ENCODE measurements around the gene SEMA3G.

The SEMA3G gene

GRCh38 chr3:52447512-52448355, 2.8 kb upstream of the SEMA3G start:
- no peaks in the 10 kb centered on the region for H3K27me3 ChIP-seq
- H3K4me3 ChIP-seq (ENCODE audit: low read depth in 1 of 2, low read length in 1 of 2) = no peak overlapping the region
- H3K9me3 ChIP-seq = no peaks in the 10 kb centered on the region
- no peak for TF ChIP-seq CTCF (IDR thresholded peaks at IDR 0.05)
- no peaks in the 10 kb centered on the region for H3K36me3 ChIP-seq
- no peak overlapping the region for H3K27ac ChIP-seq
- no peaks in the 10 kb centered on the region for H3K4me1 ChIP-seq (ENCODE audit: control insufficient read depth in 1 of 2, insufficient read depth in 1 of 2, low read depth in 1 of 2, low read length in 1 of 2)

GRCh38 chr3:52446631-52447511, 2.0 kb upstream of the SEMA3G start:
- no peaks in the 10 kb centered on the region for H3K4me1 ChIP-seq (ENCODE audit: control insufficient read depth in 1 of 2, insufficient read depth in 1 of 2, low read depth in 1 of 2, low read length in 1 of 2)
- H3K27me3 ChIP-seq = no peaks in the 10 kb centered on the region
- no peaks in the 10 kb centered on the region for H3K36me3 ChIP-seq
- no peak overlapping the region for H3K27ac ChIP-seq
- TF ChIP-seq CTCF (IDR thresholded peaks at IDR 0.05) = peak; percentile 94
- H3K9me3 ChIP-seq = no peaks in the 10 kb centered on the region
- H3K4me3 ChIP-seq (ENCODE audit: low read depth in 1 of 2, low read length in 1 of 2) = no peak overlapping the region

GRCh38 chr3:52446042-52446441, 1.1 kb upstream of the SEMA3G start:
- no peaks in the 10 kb centered on the region for H3K27me3 ChIP-seq
- no peaks in the 10 kb centered on the region for H3K36me3 ChIP-seq
- no peak overlapping the region for H3K4me3 ChIP-seq (ENCODE audit: low read depth in 1 of 2, low read length in 1 of 2)
- H3K9me3 ChIP-seq = no peaks in the 10 kb centered on the region
- H3K4me1 ChIP-seq (ENCODE audit: control insufficient read depth in 1 of 2, insufficient read depth in 1 of 2, low read depth in 1 of 2, low read length in 1 of 2) = no peaks in the 10 kb centered on the region
- TF ChIP-seq CTCF (IDR thresholded peaks at IDR 0.05) = no peak
- no peak overlapping the region for H3K27ac ChIP-seq

GRCh38 chr3:52443791-52444687, 864 bp downstream of the SEMA3G start:
- no peaks in the 10 kb centered on the region for H3K36me3 ChIP-seq
- no peaks in the 10 kb centered on the region for H3K27me3 ChIP-seq
- H3K4me3 ChIP-seq (ENCODE audit: low read depth in 1 of 2, low read length in 1 of 2) = no peak overlapping the region
- no peak overlapping the region for H3K27ac ChIP-seq
- no peak for TF ChIP-seq CTCF (IDR thresholded peaks at IDR 0.05)
- H3K9me3 ChIP-seq = no peaks in the 10 kb centered on the region
- no peaks in the 10 kb centered on the region for H3K4me1 ChIP-seq (ENCODE audit: control insufficient read depth in 1 of 2, insufficient read depth in 1 of 2, low read depth in 1 of 2, low read length in 1 of 2)

- Histone ChIP-seq H3K36me3 (no peaks in the 10 kb centered on the region), H3K27ac (no peak overlapping the region), H3K4me1 (ENCODE audit: control insufficient read depth in 1 of 2, insufficient read depth in 1 of 2, low read depth in 1 of 2, low read length in 1 of 2) (no peaks in the 10 kb centered on the region), H3K4me3 (ENCODE audit: low read depth in 1 of 2, low read length in 1 of 2) (no peak overlapping the region), H3K27me3 (no peaks in the 10 kb centered on the region), H3K9me3 (no peaks in the 10 kb centered on the region)
- TF ChIP-seq CTCF (IDR thresholded peaks at IDR 0.05) = no peak
Observed at GRCh38 chr3:52443268-52443610, 1.7 kb downstream of the SEMA3G start.
